ENCODE measurements around the gene ELK4. TPM values are rescaled to one million over a fixed set of nuclear protein-coding genes. Genes with fewer than 3 reads are reported as not detected.

ELK4 gene
- total and polyA plus RNA-seq, 2 of the 13 experiments (the other 11 are each of a cell fraction or from before 2014, with no cell fraction given), result 8.3 to 13.1 TPM

DNA sequence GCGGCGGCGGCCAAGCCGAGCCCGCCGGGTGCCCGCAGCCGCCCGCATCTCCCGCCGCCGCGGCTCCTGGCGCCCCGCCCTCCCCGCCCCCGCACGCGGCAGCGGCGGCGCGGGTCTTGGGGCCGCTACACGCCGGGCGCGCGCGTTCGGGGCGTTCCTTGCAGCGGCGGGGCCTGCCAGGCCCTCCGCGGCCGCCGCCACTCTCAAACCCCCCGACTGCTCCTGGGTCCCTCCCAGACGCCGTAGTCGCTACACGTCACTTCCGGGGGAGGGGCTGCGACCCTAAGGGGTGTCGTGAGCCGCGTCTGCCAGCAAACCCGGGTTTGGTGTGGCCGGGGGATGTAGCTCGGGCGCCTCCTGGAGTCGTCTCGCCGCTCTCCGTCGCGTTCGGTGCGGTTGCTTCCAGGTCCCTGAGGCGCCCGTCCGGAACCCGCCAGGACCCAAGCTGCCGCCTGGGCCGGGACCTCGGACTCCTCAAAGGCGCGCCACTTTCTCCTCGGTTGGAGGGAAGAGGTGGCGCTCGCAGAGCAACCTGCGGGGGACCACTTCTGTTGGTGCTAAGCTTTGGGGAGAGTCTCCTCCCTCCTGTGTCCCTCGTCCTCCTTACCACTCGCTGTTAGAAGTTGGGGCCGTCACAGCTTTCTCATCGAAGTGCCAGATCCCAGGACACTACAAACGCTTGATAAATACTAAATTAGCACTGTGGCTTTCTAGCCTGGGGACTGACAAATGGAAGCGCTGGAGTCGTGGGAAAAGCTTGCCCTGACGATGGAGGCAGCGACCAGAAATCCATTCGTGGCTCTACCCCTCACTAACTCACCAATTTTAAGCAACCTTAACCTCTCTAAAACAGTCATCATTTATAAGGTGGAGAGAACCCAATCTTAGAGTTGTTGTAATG lies at the start of gene ELK4 (continued):
- TF ChIP-seq, protein P1, sequence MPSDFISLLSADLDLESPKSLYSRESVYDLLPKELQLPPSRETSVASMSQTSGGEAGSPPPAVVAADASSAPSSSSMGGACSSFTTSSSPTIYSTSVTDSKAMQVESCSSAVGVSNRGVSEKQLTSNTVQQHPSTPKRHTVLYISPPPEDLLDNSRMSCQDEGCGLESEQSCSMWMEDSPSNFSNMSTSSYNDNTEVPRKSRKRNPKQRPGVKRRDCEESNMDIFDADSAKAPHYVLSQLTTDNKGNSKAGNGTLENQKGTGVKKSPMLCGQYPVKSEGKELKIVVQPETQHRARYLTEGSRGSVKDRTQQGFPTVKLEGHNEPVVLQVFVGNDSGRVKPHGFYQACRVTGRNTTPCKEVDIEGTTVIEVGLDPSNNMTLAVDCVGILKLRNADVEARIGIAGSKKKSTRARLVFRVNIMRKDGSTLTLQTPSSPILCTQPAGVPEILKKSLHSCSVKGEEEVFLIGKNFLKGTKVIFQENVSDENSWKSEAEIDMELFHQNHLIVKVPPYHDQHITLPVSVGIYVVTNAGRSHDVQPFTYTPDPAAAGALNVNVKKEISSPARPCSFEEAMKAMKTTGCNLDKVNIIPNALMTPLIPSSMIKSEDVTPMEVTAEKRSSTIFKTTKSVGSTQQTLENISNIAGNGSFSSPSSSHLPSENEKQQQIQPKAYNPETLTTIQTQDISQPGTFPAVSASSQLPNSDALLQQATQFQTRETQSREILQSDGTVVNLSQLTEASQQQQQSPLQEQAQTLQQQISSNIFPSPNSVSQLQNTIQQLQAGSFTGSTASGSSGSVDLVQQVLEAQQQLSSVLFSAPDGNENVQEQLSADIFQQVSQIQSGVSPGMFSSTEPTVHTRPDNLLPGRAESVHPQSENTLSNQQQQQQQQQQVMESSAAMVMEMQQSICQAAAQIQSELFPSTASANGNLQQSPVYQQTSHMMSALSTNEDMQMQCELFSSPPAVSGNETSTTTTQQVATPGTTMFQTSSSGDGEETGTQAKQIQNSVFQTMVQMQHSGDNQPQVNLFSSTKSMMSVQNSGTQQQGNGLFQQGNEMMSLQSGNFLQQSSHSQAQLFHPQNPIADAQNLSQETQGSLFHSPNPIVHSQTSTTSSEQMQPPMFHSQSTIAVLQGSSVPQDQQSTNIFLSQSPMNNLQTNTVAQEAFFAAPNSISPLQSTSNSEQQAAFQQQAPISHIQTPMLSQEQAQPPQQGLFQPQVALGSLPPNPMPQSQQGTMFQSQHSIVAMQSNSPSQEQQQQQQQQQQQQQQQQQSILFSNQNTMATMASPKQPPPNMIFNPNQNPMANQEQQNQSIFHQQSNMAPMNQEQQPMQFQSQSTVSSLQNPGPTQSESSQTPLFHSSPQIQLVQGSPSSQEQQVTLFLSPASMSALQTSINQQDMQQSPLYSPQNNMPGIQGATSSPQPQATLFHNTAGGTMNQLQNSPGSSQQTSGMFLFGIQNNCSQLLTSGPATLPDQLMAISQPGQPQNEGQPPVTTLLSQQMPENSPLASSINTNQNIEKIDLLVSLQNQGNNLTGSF (CRISPR knock-in tag; IDR thresholded peaks at IDR 0.05), result no peak
- no peak for TF ChIP-seq RCOR2 (CRISPR knock-in tag; IDR thresholded peaks at IDR 0.05)
- no peak for TF ChIP-seq SMARCE1 (IDR thresholded peaks at IDR 0.05; ENCODE audit: borderline replicate concordance)
- TF ChIP-seq RBM22 (optimal IDR thresholded peaks at IDR 0.05; ENCODE audit: low read length), result peak; percentile 81
- peak; percentile 84; the same call in 1 of the 2 replicates for TF ChIP-seq FOXK1 (CRISPR knock-in tag; IDR thresholded peaks at IDR 0.05; ENCODE audit: borderline replicate concordance, low read depth)
- no peak for TF ChIP-seq RORA (CRISPR knock-in tag; IDR thresholded peaks at IDR 0.05)
- TF ChIP-seq ZNF33A (CRISPR knock-in tag; IDR thresholded peaks at IDR 0.05; ENCODE audit: borderline replicate concordance), result no peak
- TF ChIP-seq DMAP1 (CRISPR knock-in tag; IDR thresholded peaks at IDR 0.05), result peak; percentile 49; the same call in 1 of the 2 replicates
- TF ChIP-seq, protein P2, sequence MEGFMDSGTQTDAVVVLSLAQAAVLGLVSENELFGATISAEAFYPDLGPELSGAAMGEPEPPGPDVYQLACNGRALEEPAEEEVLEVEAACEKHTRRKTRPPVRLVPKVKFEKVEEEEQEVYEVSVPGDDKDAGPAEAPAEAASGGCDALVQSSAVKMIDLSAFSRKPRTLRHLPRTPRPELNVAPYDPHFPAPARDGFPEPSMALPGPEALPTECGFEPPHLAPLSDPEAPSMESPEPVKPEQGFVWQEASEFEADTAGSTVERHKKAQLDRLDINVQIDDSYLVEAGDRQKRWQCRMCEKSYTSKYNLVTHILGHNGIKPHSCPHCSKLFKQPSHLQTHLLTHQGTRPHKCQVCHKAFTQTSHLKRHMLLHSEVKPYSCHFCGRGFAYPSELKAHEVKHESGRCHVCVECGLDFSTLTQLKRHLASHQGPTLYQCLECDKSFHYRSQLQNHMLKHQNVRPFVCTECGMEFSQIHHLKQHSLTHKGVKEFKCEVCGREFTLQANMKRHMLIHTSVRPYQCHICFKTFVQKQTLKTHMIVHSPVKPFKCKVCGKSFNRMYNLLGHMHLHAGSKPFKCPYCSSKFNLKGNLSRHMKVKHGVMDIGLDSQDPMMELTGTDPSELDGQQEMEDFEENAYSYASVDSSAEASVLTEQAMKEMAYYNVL (CRISPR knock-in tag; IDR thresholded peaks at IDR 0.05; ENCODE audit: borderline replicate concordance), result peak; percentile 85
- TF ChIP-seq ZBTB7A (CRISPR knock-in tag; IDR thresholded peaks at IDR 0.05), result no peak
- TF ChIP-seq ZNF44 (CRISPR knock-in tag; IDR thresholded peaks at IDR 0.05), result peak; percentile 95
- TF ChIP-seq ZNF33B (CRISPR knock-in tag; IDR thresholded peaks at IDR 0.05), result 0 out of 2 replicates have a peak, but pooled peaks have one; percentile 71
- 0 out of 2 replicates have a peak, but pooled peaks have one; percentile 48 for TF ChIP-seq ZFP90 (CRISPR knock-in tag; IDR thresholded peaks at IDR 0.05; ENCODE audit: borderline replicate concordance)
- TF ChIP-seq ZNF552 (CRISPR knock-in tag; IDR thresholded peaks at IDR 0.05; ENCODE audit: borderline replicate concordance), result no peak
- no peak for TF ChIP-seq EZH2 (conservative IDR thresholded peaks at IDR 0.05; ENCODE audit: low read depth, low read length)
- peak; percentile 69 for TF ChIP-seq SP5 (CRISPR knock-in tag; IDR thresholded peaks at IDR 0.05; ENCODE audit: borderline replicate concordance, low read depth)
- TF ChIP-seq ZMYM2 (CRISPR knock-in tag; IDR thresholded peaks at IDR 0.05), result 0 out of 2 replicates have a peak, but pooled peaks have one; percentile 40
- no peak for TF ChIP-seq ZNF550 (CRISPR knock-in tag; IDR thresholded peaks at IDR 0.05; ENCODE audit: borderline replicate concordance)
- peak; percentile 89 for TF ChIP-seq SP4 (CRISPR knock-in tag; IDR thresholded peaks at IDR 0.05)
- TF ChIP-seq MTF1 (CRISPR knock-in tag; IDR thresholded peaks at IDR 0.05), result no peak
- TF ChIP-seq HOXA5 (CRISPR knock-in tag; IDR thresholded peaks at IDR 0.05), result peak; percentile 86
- no peak for TF ChIP-seq ZNF670 (CRISPR knock-in tag; IDR thresholded peaks at IDR 0.05; ENCODE audit: borderline replicate concordance)
- TF ChIP-seq SMARCC2 (IDR thresholded peaks at IDR 0.05), result no peak
- TF ChIP-seq ZNF274 (CRISPR knock-in tag; IDR thresholded peaks at IDR 0.05), result peak; percentile 76; the same call in 1 of the 2 replicates
